HG03045 (cell line): ENCODE results near the gene CACNA1A.

Experiments used
- ATAC-seq: cut with Tn5 transposase; IDR thresholded peaks from one replicate; pipeline ENCODE4 v1.9.1; 2021; ENCODE audit warnings: mild to moderate bottlenecking, moderate library complexity; ENCODE audit not compliant: unreplicated experiment

Gene CACNA1A

GRCh38 chr19:13493516-13494310, 12.6 kb downstream of the CACNA1A start:
- no peak for ATAC-seq

DNA sequence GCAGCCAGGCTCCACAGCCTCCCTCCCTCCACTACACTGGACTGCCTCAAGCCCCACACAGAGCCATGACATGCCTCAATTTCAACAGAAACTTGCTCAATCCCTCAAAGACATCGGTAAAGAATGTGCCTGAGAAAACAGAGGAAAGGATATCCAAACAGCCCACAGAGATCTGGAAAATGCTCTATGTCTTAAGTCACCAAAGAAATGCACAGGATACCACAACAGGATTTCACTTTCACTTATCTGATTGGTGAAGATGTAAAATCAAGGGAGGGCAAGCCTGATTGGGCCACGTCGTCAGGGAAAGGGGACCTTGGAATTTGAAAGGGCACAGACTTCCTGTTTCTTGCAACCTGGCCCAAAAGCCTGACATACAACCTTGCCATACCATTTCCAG, 14.2 kb downstream of the CACNA1A start:
- no peak for ATAC-seq

DNA sequence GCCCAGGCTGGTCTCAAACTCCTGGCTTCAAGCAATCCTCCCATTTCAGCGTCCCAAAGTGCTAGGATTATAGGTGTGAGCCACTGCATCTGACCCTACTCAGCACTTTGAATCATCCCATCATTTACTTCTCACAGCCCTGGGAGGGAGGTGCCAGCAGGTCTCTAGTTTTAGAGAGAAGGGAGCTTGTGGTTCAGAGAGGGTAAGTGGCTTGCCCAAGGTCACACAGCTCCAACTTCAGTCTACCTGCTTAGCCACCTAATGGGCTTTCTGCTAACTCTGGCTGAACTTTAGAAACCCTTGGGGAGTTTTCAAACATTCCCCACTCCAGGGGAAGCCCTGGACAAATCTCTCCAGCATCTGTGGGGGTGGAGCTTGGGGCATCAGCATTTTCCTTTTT, 18.3 kb downstream of the CACNA1A start:
- ATAC-seq: no peak

DNA sequence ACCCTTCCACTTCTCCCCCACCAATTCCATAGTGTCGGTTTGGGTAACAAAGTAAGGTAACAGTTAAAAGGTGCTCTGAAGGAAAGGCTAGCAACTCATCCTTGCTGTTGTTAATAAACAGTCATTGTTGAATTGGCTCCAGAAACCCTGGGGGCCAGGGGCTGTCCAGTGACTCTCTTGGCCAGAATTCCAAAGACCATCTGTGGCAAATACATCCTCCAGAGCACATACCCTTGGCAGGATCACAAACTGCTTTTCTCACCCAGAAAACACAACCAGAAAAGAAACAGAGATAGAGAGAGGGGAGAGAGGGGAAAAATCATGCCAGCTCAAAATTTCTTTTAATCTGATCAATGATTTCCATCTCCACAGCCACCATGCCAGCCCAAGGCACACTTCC, 22.1 kb downstream of the CACNA1A start:
- no peak for ATAC-seq

GRCh38 chr19:13483215-13483614, 23.1 kb downstream of the CACNA1A start:
- no peak for ATAC-seq

GRCh38 chr19:13478576-13478975, 27.7 kb downstream of the CACNA1A start:
- ATAC-seq: no peak

DNA sequence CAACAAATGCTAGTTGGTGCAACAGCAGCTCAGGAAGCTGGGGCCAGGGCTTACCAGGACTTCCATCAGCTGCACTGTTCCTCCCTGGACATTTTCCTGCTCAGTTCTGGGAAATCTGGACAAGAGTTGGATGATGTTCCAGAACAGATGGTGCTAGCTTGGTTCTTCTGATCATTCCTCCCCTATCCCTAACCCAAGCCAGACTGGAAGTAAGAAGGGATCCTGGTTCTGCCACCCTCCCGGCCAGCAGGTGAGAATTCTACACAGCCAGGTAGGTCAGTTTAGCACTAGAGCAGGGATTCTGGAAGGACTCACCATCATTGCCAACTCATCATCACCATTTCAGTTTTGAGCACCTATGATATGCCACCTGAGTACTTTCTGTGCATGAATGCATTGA, 30.2 kb downstream of the CACNA1A start:
- no peak for ATAC-seq

DNA sequence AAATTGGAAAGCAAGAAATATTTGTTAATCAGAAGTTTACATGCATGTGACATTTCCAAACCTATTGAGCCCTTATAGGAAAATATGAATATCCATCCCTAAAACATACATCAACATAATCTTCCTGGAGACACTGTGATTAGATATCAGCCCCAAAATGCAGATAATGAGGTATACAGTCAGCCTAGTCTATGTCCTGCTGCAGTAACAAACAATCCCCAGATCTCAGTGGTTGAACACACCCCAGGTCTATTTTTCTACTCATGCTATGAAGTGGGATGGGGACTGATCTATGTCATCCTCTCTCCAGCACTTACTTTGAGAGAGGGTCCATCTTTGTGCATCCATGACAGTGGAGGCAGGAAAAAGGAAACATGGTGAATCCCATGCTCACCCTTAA, 31.2 kb downstream of the CACNA1A start:
- no peak for ATAC-seq

- ATAC-seq: no peak
Measured at GRCh38 chr19:13466697-13467096, 39.6 kb downstream of the CACNA1A start.

GRCh38 chr19:13463296-13463695, 43.0 kb downstream of the CACNA1A start:
- ATAC-seq: no peak

- no peak for ATAC-seq
Measured at GRCh38 chr19:13461536-13461935, 44.7 kb downstream of the CACNA1A start.

DNA sequence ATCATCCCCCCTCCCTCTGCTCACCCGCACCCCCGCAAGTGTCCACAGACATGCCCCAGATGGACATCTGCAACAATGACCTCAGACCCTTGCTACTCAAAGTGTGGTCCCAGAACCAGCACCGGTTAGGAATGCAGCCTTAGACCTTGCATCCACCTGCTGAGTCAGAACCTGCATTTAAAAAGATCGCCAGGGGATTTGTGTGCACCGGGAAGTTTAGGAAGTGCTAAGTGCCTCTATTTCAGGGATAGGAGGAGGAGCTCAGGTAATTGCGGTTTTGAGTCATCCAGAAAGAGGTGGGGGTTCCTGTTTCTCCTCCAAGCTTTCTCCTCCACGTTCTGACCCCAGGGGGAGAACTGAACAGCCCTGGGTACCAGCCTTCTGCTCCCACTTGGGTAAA, 46.2 kb downstream of the CACNA1A start:
- no peak for ATAC-seq

DNA sequence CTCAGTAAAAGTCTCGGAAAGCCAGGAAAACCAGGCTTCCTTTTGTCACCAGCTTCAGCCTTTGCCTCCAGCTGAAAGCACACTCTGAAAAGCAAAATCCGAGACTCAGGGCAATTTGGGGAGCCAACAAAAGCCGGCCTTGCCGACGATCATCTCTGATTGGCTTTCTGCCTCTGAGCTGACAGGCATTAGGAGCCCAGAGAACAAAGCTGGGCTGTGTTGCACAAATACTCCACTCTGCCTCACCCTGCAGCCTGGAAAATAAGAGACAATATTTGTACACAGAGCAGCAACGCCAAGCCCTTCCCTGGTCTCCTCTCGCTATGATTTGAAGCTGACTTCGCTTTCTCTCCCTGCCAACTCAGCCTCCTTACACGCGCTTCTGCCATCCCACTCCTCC, 46.9 kb downstream of the CACNA1A start:
- no peak for ATAC-seq

GRCh38 chr19:13451434-13451995, 54.8 kb downstream of the CACNA1A start:
- no peak for ATAC-seq

- ATAC-seq: no peak
Measured at GRCh38 chr19:13447978-13448377, 58.3 kb downstream of the CACNA1A start.

- ATAC-seq: no peak
Measured at GRCh38 chr19:13441810-13442512, 64.3 kb downstream of the CACNA1A start.

GRCh38 chr19:13437919-13438618, 68.2 kb downstream of the CACNA1A start:
- ATAC-seq: no peak

DNA sequence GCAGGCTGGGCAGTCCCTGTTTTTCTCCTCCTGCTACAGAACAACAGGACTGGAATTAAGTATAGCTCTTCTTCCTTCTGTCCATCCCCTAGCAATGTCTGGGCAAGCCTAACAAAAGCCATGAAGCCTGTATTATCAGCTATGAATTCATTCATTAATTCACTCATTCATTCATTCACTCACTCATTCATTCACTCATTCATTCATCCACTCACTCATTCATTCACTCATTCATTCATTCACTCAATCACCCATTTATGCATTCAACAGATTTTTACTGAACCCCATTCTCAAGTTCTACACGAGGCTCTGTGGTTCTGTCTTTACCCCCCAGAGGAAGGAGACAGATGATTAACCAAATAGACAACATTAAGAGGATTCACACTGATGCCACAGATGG, 69.9 kb downstream of the CACNA1A start:
- ATAC-seq: no peak

GRCh38 chr19:13430790-13431582, 75.3 kb downstream of the CACNA1A start:
- no peak for ATAC-seq

- no peak for ATAC-seq
Measured at GRCh38 chr19:13429563-13429962, 76.7 kb downstream of the CACNA1A start.

DNA sequence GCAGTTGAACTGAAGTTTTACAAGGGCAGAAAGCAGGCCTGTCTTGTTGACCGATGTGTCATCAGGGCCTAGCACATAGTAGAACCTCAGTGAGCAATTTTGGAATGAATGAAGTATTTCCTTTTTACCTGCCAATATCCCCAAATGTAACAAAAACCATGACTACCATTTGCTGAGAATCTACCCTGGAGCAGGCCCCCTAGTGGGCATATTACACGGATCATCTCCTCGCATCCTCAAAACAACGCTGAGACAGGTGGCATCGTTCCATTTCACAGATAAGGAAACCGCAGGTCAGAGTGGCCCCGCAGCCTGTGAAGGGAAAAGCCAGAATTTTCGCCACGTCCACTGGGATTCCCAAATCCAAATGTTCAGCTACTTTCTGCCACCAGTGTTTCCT, 77.9 kb downstream of the CACNA1A start:
- no peak for ATAC-seq
